Stimulated activated CD4-positive, alpha-beta T cell treated with anti-CD3 and anti-CD28 coated beads, TNF-alpha, amount 100 ng/mL, for 48 hours (primary cell): ENCODE results near the gene CELF1.

Experiments used
- DNase-seq, 3 donors: peaks; one replicate each; pipeline ENCODE4 v3.0.0-alpha.2; 2020; ENCODE audit warnings: low read depth in 3 of 3

Gene CELF1

DNA sequence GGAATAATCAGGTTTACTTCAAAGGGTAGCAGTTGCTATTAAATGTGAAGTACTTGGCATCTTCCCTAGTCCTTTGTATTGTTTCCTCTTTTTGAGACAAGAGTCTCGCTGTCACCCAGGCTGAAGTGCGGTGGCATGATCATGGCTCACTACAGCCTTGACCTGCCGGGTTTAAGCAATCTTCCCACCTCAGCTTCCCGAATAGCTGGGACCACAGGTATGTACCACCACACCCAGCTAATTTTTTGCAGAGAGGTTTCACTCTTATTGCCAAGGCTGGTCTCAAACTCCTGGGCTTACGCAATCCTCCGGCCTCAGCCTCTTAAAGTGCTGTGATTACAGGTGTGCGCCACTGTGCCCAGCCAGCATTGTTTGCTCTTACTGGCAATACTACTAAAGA lies 67.8 kb downstream of the CELF1 start:
- no peak for DNase-seq

DNA sequence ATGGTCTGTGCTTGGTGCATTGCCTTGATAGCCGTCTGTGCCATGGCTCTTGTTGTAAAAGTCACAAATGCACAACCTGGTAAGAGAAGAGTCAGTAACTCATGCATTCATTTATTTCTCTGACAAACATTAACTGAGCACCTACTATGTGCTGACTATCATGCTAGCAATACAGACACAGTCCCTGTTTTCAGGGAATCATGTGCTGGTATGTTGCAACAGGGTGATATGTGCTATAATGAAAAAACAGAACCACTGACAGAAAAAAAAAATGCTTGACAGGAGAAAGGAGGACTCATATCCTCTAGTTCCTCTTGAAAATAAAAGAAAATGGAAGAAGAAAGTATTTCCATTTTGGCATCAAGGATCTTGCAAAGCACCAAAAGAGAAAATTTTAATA lies 69.5 kb downstream of the CELF1 start:
- DNase-seq, result no peak

DNA sequence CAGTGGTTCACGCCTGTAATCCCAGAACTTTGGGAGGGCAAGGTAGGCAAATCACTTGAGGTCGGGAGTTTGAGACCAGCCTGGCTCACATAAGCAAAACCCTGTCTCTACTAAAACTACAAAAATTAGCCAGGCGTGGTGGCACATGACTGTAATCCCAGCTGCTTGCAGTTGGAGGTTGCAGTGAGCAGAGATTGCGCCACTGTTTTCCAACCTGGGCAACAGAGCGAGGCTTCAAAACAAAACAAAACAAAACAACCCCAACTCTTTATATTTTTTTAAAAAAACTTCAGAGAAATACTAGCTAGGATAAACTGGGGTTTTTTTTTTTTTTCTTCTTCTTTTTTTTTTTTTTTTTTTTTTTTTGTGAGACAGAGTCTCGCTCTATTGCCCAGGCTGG lies 72.2 kb downstream of the CELF1 start:
- DNase-seq, result no peak

DNA sequence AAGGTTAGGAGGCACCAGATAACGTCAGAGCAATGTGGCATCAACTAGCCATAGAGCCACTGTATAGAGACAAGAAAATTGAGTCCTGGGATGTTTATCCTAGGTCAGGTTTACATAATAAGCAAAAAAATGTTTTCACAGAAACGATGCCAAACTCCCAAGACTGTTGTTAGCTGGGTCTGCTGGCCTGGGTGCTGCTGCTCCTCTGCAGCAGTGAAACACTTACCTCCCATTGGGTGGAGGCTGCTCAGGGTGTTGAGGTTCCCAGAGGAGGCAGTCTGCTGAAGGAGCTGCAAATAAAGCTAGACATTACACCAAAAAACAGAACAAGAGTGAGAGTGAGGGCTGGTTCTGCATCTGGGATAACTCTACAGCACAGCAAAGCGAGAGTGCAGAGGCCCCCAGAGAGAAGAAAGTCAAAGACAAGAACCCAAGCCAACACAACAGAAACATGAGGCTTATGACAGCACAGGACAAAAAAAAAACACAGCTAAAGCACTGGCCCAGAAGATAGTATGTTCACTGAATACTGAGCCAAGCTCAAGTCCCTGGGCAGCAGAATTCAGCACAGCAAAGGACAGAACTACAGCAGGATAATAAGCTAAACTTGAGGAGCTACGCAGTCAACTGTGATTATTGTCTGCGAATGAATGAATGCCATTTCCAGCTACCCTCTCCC lies 74.1 kb downstream of the CELF1 start:
- DNase-seq, result no peak

DNA sequence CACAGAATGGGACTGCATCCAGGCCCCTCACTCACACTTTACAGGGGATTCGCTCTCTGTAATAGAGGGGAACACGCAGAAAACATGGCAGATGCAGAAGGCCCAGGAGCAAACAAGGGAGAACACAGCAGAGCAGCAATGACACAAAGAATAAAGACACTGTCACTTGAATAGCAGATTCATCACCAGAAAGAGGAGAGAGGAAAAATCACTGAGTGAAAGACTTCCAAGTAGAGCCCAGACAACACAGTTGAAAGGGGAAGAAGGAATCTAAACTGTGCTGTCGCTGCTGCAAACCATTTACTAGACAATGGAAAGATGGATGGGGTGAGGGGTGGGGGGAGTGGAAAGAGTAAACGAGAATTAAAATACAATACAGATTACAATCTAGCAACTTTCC lies 75.2 kb downstream of the CELF1 start:
- no peak for DNase-seq

DNA sequence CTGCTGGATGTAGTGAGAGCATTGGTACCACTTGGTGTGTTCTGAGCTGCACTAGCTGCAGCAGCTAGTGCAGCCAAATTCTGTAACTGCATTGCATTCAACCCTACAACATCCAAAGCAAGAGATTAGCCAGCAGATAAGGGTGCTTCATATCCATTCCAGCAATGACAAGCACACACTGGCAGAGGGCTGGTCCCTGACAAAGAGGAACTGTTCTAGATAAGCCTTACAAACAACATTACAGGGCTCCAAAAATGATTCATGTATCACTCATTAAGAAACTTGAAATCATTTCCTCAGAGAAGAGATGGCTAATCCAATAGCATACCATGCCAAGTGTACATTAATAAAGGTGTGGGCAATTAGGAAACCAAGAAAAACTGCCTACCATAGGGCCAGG lies 75.6 kb downstream of the CELF1 start:
- no peak for DNase-seq

DNA sequence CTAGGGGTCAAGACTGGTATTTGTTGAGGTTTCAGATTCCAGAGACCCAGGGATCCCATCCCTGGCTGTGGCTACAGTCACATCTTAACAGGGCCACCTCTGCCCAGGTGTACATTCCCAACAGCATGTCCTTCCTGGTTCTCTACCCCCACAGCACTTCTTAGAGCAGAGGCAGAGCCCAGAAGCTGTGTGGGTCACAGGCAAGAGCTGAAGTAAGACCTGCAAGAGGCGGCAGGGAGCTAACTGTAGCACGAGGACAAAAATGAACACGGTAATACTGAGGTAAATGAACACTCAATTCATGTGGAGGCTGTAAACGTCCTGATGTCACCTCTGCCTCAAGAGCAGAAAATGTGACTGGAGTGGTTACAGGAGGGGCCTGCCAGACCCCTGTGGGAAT lies 82.3 kb downstream of the CELF1 start:
- no peak for DNase-seq

DNA sequence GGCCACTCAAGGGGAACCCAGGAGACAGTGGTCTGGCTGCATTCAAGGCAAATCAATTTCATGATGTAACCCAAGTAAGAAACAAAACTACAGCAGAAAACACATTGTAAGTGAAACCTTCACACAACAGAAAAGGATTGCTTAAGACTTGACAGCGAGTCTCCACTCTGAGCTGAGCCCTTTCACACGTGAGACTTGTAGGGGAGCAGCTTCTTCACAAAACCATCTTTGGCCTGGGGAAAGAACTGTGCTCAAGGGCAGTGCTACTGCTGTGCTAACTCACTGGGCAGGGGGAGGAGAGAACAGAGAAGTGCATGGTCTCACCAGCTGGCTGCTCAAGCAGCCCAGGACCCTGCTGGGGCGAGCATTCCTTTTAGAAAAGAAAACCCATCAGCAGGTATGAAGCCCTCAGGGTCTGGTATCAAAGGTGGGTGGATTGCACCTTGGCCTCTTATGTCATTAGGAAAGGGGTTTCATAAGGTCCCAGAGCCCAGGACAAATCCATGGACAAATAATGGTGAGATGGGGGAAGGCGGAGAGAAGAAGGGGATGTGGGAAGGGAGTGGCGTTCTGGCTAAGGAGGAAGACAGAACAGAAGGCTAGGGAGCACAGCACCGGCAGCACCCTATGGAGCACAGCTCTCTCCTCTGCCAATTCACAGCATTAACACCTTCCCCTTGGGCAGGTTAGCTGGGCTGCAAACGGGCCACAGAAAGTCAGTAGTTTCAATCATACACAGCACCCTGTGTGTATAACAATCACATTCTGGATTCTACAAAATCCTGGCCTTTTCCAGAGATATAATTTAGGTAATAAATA lies 83.4 kb downstream of the CELF1 start:
- no peak for DNase-seq

DNA sequence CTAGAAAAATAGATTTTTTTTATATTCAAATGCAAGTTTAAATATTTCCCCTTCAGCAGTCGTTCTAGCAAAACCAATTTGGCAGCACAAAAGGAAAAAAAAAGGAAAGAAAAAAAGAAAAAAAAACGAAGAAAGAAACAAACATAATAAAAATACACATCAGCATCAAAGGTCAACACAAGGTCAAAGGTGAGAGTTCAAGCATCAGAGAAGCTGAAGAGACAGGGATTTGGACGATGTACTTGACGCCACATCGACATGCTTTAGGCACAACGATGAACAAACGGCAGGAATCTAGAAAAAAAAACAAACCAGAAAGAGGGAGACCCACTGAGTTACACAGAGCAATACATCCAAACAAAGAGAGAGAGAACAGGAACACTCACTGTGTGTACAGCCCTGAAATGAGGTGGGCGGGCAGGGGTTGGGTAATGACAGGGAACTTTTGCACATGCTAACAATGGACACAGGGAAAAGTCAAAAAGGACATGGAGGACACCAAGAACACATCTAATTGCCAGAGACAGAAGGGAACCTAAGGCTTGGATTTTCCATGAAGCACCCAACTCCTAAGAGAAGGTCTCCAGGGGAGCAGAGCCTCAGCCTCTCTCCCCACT lies 84.2 kb downstream of the CELF1 start:
- no peak for DNase-seq

DNA sequence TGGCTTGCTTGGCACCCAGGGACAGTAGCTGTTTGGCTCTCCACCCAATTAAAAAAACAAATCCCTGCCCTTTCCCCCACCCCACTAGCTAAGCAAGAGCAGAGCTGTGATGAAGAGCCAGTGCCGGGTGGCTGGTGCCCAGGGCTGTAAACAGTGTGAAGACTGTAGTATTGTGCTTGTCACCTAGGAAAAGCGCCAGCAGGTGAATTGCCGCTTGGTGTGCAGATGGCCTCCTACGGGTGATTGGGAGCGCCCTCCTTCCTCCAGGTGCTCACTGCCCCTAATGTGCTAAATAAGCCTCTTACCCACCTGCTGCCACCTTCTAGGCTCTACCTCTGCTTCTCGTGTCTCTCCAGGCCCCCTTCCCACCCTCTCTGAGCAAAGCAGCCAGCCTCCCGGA lies 85.6 kb downstream of the CELF1 start:
- no peak for DNase-seq

DNA sequence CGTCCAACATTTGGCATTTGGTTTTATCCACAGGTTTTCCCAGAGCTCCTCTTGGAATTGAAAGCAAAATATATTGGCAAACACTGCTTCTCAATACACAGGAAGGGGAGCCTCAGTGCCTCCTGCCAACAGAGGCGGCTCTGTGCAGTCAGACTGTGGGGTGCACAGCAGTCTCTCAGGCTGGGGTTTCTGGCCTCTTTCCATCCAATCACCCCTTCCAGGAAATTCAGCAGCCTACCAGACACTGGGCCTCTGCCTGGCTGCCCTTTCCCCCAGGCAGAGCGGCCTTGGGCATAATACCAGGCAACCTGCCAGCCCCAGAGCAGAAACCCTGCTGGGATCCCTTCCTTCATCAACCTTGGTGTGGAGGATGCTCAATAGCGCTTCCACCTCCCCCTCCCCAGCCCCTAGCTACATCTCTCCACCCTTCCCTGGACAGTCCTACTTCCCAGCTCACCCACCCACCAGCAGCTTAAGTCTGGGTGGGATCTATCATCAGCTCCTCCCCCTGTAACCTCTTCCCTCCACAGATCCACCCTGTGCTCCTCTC lies 86.2 kb downstream of the CELF1 start:
- no peak for DNase-seq

DNA sequence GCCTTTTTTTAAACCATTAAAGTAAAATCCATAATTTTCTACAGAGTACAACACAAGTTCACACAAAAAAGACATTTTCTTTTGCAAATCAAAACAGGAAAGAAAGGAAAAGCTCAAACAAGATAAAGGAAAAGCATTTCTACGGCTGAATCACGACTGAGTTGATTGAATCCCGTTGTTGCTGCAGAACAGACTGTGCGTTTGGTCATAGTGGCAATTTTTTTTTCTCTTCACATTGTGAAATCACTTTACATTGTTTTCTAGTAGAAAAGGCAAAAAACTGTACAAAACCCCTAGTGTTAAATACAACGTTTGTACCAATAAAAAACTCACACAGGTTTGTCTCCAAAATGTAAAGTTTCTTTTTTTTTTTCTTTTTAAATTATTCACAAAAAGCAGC lies 86.7 kb downstream of the CELF1 start:
- DNase-seq, result no peak

DNA sequence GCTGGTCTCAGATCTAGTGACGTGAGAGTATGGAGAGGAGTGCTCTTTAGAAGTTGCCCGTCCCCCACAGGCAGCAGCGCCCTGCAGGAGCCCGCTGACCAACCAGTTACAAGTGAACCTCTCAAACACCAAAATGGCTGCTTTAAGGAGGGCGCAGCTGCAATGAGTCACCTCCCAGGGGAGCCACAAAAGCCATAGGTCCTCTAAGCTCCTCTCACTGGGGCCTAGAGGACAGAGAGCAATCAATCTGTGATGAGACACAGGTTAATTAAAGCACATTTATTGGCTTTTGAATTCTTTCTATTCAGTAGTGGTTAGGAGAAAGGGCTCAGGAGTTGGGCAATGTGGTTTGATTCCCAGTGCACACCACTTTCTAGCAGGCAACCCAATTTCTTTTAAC lies 88.4 kb downstream of the CELF1 start:
- DNase-seq, result no peak

DNA sequence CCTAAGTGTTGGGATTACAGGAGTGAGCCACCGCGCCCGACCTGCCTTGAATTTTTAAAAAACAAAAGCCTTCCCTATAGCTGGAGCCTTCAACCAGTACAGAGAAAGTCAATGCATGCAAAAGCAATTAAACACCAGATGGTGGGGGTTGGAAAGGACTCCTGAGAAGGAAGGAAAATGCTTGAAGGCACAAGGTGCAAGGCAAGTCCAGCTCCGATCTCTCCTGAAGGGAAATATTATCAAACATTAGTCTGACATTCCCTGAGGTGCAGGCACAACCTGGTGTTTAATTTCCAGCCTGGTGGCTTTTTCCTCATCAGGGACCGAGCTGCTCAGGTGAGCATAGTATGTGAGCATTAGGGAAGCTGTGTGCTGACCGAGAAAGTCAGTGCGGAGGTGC lies 91.1 kb downstream of the CELF1 start:
- DNase-seq, result no peak

DNA sequence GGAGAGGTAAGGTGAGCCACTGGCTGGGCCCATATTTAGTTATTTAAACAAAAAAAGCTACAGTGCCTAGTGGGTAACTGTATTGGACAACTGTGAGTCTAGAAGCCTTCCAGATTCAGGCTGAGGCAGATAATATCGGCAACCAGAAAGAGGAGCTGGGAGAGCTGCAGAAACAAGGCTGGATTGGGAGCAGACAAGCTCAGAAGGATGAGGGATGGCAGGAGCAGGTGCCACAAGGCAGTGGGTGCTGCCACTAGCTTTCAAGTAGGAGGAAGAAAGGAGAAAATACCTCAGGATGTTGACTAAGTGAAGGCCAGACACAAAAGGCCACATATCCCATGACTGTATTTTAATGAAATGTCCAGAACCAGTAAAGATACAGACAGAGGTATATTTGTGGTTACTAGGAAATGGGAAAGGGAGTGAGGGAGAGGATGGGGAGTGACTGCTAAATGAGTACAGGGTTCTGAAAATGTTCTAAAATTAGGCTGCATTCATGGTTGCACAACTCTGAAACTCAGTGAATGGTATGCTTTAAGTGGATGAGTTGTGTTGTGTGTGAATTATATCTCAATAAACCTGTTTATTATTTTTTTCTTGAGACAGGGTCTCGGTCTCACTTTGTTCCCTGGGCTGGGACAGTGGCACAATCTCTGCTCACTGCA lies 92.2 kb downstream of the CELF1 start:
- no peak for DNase-seq

DNA sequence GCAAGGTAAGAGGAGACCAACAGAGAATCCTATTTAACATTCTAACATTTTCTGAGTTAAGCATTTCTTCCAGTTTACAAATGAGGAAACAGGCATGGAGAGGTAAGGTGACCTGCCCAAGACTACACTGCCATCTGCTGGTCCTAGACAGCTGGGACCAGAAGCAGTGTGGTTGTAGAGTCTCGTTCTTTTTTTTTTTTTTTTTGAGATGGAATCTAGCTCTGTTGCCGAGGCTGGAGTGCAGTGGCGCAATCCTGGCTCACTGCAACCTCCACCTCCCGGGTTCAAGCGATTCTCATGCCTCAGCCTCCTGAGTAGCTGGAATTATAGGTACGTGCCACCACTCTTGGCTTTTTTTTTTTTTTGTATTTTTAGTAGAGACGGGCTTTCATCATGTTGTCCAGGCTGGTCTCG lies 98.7 kb downstream of the CELF1 start:
- DNase-seq, result peak; percentile 38 to 53 (median 49)

DNA sequence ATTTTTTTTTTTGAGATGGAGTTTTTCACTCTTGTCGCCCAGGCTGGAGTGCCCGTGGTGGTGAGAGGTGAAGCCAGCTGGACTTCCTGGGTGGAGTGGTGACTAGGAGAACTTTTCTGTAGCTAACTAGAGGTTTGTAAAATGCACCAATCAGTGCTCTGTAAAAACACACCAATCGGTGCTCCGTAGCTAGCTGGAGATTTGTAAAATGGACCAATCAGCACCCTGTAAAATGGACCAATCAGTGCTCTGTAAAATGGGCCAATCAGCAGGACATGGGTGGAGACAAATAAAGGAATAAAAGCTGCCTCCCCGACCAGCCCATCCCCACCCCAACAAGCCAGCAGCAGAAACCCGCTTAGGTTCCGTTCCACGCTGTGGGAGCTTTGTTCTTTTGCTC lies 99.6 kb downstream of the CELF1 start:
- DNase-seq, result no peak

DNA sequence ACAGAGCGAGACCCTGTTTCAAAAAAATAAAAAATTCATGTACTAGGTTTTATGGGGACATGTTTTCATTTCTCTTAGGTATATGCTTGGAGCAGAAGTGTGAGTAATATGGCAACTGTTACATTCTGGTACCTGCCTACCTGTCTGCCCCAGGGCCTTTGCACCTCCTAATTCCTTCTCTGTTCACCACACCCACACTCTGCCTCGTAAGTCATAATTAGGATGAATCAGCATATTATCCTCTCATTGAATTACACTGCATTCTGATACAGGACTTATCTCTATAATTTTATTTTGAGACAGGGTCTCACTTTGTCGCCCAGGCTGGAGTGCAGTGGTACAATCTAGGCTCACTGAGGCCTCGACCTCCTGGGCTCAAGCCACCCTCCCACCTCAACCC lies 100.9 kb downstream of the CELF1 start:
- DNase-seq, result no peak

DNA sequence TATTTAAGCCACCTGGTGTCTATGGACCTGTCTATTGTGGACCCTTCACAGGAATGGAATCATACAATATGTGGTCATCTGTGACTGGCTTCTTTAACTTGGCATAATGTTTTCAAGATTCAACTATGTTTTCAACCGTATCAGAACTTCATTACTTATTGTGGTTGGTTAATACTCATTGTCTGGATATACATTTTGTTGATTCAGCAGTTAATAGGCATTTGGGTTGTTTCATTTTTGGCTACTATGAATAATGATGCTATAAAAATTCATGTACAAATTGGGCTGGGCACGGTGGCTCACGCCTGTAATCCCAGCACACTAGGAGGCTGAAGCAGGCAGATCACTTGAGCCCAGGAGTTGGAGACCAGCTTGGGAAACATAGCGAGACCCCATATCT lies 101.5 kb downstream of the CELF1 start:
- no peak for DNase-seq

DNA sequence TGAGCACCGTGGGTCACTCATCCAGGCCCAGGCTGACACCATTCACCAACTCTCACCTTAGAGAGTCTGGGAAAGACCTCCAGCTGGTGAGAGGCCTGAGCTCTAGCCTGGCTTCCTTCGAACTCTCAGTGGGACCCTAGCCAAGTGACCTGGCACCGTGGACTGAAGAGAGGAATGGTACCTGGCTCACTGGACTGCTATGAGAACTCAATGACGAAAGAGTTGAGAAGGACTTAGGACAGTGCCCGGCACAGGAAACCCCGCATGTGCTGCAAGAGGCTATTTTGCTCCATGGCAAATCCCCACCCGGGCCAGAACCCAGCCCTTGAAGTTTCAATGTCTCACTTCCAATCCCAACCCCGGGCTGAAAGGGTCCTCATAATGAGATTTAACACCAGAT lies 103.4 kb downstream of the CELF1 start:
- no peak for DNase-seq

DNA sequence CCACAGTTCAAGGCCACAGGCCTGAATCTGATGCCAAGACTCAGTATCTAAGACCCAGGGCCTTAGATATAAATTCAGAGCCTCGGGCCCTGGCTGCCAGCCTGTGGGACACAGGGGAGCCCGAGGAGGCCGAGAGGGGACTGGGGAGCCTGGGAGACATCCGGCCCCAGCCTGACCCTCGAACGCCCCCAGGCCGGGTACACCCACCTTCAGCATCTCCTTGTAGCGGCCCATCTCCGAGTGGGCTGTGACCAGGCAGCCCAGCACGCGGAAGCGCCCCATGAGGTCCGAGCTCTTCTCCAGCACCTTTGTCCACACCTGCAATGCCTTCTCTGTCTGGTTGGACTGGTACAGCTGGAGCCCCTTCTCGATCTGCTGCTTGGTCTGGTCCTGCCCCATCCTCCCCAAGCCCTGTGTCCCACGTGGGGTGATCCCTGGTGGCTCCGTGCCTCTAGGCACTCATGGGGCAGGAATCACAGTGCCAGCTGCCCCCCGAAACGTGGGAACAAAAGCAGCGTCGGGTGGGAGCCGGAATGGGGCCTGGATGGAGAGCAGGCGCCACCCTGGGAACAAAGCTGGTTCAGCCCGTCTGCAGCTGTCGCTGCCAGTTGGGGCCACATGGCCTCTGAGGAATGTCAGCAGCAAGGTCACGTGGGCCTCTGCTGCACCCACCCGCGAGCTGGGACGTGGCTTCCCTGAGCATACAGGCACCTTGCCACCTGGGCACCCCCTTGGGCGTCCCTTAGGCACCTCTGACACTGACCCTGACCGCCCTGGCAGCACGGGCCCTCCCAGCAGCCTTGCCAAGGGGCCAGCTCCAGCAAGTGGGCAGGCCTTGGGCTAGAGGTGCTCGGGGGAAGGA lies 104.1 kb downstream of the CELF1 start, which contains the start of gene RAPSN:
Gene RAPSN, minus strand, starts transcription at position 571 of the 862 bp plus-strand sequence. Its CDS starts 172 bp downstream, at position 399.
- DNase-seq, result no peak
